SK-MEL-5 (cell line): Measurements from ENCODE around the gene TTC39A. TPM values are rescaled to one million over a fixed set of nuclear protein-coding genes. Genes with fewer than 3 reads are reported as not detected.
A peak's percentile ranks its signal among the peaks of the same experiment; 100 is the strongest.

ENCODE experiments used
- DNase-seq: peaks from one replicate; pipeline ENCODE4 v3.0.0-alpha.2; 2016; ENCODE audit warnings: low read depth, low spot score
- in situ Hi-C: cut with HindIII; loops from 2 replicates; pipeline ENCODE4 v1.10.0; 2016; ENCODE audit warnings: low sequenced_read_pairs, high pct_unique_total_duplicates, low pct_unique_long_range_greater_than_20kb
- polyA plus RNA-seq, 2 experiments: library from polyadenylated mRNA; depleted of rRNA; stranded (reverse); fragments of >200 nt; gene quantifications; 2 replicates each; pipeline ENCODE4 v1.2.3, GENCODE V29; 2015
- total RNA-seq: library from RNA; depleted of rRNA; stranded (reverse); fragments of >200 nt; shearing (Covaris generic); gene quantifications from 2 replicates; pipeline ENCODE4 v1.2.3, GENCODE V29; 2014; rRNA removed

The TTC39A gene
- 2.4 and 3.5 TPM in 2 replicates for total RNA-seq
- 0.60 and 1.8 TPM in 2 replicates for polyA plus RNA-seq (2015; cell fraction: cytosol; rRNA removed)
- 0.20 and 1.2 TPM in 2 replicates for polyA plus RNA-seq (2015; cell fraction: nucleus; rRNA removed)

DNA sequence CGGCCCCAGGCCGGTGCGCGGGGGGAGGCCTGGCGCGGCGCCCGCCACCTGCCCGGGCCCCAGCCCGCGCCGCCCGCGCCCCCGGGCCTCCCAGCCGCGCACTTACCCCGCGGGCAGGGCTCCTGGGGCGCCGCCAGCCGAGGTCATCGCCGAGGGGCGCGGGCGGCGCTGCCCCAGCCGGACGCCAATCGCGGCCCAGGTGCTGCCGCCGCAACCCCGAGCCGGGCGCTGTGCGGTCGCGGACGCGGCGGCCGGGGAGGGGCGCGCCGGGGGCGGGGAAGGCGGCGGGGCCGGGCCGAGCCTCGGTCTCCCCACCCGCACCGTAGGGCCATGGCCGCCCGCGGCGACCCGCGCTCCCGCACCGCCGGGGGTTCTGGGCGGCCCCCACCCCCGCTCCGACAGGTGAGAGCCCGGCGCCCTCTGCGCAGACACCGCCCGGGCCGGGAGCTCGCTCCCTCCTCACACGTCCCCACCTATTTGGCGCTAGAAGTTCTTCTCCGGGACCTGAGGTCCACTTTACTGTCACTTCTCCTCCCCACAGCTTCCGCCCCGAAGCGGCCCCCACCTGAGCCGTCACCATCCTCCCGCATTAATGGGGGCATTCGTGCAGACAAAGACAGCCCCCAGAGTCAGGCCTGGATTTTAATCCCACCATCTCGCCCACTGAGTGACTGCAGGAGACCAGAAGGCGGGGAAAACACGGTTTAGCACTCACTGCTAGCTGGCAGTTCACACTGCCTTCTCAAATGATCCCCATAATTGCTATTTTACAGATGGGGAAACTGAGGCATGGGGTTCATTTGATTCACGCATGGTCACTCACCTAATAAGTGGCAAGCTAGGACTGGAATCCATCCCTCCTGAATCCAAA is at the start of gene TTC39A:
Gene TTC39A, minus strand, starts transcription at position 232 of the 871 bp plus-strand sequence. Its CDS starts 85 bp downstream, at position 147.
- no peak for DNase-seq
- in situ Hi-C loops = no loop called here

DNA sequence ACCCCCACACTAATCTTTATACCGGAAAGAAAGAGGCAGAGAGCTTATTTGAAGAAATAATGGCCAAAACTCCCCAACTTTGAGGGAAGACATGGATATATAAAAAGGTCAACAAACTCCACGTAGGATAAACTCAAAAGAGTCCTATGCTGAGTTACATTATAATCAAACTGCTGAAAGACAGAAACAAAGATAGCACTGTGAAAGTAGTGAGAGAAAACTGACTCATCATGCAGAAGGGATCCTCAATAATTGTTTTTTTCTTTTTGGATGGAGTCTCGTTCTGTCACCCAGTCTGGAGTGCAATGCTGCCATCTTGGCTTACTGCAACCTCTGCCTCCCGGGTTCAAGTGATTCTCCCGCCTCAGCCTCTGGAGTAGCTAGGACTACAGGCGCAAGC is 48.5 kb upstream of the TTC39A start:
- in situ Hi-C loops = no loop called here
- DNase-seq = peak; percentile 9

DNA sequence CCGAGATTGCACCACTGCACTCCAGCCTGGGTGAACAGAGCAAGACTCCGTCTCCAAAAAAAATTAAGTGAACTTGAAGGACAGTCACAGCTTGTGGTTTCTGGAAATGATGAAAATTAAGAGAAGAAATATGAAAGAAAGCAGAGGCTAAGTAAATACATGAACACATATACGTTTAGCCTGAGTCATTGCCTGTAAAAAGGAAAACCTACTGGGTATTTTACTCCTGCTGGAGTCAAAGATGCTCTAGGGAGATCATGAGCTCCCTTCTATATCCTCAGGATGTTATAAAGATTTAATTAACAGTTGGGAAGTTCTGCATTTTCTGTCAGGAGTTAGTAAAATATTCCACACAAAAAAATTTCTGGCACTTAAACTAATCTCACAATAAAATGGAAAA is 43.5 kb upstream of the TTC39A start:
- in situ Hi-C loops = no loop called here
- DNase-seq = no peak

DNA sequence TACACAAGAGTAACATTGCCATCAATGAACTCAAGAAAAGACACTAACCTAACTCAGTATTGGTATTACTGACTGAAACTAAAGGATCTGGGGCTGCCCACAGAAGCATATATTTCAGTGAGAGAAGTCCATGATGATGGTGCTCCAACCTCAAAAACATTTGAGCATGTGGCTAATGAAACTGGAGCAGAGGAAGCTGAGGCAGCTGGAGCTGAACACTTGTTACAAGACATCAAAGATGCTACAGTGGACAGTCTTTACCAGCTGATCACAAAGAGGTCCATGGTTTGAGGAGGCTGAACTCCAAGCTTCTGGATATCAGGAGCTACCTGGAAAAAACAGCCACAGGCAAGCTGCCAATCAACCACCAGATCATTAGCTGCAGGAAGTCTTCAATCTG is 42.2 kb upstream of the TTC39A start:
- no peak for DNase-seq
- in situ Hi-C loops = no loop called here

DNA sequence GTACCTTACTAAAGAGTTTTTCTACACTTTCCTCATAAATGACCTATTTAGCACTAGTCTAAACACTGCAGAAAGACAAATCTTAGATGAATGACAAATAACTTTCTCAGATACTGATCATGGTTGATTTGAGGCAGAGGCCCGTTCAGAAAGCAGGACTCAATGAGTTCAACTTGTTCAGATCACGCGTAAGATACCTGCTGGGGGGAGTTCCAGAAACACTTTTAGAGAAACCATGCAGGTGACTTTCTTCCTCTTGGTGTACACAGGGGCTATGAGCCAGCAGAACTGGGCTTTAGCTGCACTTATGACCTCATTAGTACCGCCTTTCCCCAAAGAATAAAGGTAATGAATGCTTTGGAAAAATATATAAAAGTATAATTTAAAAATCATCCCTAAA is 38.8 kb upstream of the TTC39A start:
- in situ Hi-C loops = no loop called here
- DNase-seq = no peak

DNA sequence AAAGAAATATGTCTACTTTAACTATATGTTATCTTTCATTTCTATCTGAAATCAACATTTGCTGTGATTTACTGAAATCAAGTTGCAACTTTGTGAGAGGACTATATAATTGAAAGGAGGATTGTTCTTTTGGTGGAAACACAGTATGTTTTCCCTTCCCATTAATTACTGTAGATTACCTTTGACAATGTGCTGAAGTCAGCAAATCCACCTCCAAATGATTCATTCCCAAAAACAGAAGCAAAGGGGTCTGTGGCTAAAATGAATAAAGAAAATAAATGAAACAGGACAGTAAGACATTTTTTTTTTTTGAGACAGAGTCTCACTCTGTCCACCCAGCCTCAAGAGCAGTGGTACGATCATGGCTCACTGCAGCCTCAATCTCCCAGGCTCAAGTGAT is 35.4 kb upstream of the TTC39A start:
- no peak for DNase-seq
- in situ Hi-C loops = no loop called here

DNA sequence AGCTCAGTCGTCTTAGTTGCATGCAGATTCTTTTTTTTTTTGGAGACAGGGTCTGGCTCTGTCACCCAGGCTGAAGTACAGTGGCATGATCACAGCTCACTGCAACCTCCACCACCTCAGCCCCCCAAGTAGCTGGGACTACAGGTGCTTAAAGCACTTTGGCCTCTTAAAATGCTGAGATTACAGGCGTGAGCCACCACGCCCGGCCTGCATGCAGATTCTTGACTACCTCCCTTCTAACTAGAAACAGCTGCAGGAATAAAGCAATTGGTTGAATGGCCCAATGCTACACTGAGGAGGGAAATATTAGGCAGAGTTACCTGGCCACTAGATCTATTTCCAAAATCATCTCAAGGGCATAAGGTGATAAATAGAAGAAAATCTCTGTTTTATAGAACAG is 29.5 kb upstream of the TTC39A start:
- no peak for DNase-seq
- in situ Hi-C loops = no loop called here

DNA sequence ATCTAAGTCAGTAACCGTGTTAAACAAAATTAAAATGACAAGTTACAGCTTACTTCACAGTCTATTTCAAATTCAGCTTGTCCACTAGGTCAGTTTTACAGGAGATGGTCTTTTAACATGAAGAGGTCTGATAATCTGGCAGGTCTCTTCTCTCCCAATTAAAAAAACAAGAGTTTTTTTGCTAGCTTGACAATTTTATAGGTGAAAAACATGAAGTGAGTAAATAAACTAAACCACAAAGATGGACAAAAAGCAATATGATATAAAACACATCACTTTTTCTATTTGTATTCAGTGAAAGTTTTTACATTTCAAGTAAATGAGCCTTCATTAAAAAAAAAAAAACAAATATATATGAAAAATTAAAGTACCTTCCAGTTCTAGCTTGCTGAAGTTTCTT is 25.0 kb upstream of the TTC39A start:
- no peak for DNase-seq
- in situ Hi-C loops = no loop called here

DNA sequence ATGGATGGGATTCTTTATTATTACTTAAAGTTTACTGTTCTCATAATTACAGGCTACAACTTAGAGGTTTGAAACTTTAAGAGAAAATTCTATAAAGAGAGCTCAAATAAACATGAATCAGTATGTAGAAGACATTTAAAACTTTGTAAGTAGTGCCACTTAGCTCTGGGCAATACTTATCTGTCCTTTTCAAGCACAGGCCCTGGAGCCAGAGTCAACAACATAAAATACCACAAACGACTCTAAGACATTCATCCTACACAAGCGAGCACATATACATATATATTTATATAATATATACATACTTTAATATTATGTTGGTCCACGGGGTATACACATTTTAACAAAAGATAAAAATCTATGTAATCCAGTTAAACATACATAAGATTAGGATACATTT is 24.1 kb upstream of the TTC39A start:
- no peak for DNase-seq
- in situ Hi-C loops = no loop called here

DNA sequence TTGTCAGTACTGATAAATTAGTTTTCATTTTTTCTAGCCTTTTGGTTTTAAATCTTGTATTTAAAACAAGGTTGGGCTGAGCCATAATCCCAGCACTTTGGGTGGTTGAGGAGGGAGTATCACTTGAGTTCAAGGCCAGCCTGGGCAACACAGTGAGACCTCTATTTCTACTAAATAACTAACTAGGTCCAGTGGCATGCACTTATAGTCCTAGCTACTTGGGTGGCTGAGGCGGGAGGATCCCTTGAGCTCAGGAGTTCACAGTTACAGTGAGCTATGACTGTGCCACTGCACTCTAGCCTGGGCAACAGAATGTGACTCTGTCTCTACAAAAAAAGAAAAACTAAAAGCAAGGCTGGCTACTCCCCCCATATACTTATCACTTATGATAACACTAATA is 21.5 kb upstream of the TTC39A start:
- in situ Hi-C loops = no loop called here
- DNase-seq = no peak

DNA sequence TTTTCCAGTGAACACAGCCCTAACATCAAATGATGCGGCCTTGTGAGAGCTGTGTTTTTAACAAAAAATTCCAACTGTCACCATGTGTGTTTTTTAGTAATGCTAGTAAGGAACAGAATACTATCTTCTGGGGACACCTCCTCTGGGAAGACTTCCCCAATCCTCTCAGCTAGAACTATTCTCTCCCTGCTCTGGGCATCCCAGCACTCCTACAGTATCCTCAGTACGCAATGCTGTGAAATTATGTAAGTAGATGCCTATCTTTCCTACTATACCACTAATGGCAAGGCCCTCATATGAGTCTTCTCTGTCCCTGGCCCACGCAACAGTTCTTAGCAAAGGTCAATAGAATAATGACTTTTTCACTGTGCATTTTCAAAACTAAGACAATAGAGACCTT is 19.5 kb upstream of the TTC39A start:
- no peak for DNase-seq
- in situ Hi-C loops = no loop called here

DNA sequence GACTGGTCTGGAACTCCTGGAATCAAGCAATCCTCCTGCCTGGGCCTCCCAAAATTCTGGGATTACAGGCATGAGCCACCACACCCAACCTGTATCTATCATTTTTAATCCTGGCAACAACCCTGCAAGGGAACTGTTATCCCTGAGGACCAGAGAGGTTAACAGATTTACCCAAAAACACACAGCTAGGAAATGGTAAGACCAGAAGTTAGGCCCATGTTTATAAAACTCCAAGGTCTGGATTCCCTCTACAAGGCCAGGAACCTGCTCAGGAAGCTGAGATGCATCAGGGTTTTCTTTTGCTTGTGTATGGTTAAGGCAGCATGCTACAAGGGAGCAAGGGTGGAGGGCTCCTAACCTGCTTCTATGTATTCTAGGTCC is 17.8 kb upstream of the TTC39A start:
- in situ Hi-C loops = no loop called here
- no peak for DNase-seq

DNA sequence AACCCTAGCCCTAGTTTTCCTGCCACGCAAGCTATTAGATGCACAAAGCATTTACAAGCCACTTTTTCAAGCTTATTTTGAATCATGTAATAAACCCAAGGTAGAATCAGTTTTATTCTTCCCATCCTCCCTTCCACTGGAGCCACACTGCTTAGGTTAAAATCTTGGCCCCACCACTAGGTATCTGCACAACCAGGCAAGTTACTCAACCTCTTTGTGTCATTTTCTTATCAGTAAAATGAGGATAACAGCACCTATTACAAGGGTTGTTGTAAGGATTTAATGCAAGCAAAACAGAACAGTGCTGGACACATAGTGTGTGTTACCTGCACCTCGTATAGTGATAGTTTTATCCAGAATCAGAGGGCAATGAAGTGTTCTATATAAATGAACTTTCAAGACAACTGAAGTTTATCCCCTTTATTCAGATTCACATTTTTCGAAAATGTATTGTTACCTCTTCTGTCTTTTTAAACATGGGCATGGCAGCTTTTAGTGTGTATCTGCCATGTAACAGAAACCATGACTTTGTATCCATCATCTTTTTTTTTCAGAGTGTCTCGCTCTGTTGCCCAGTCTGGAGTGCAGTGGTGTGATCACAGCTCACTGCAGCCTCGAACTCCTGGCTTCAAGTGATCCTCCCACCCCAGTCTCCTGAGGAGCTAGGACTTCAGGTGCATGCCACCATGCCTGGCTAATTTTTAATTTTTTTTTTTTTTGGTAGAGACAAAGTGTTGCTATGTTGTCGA is 17.2 kb upstream of the TTC39A start:
- in situ Hi-C loops = no loop called here
- no peak for DNase-seq

DNA sequence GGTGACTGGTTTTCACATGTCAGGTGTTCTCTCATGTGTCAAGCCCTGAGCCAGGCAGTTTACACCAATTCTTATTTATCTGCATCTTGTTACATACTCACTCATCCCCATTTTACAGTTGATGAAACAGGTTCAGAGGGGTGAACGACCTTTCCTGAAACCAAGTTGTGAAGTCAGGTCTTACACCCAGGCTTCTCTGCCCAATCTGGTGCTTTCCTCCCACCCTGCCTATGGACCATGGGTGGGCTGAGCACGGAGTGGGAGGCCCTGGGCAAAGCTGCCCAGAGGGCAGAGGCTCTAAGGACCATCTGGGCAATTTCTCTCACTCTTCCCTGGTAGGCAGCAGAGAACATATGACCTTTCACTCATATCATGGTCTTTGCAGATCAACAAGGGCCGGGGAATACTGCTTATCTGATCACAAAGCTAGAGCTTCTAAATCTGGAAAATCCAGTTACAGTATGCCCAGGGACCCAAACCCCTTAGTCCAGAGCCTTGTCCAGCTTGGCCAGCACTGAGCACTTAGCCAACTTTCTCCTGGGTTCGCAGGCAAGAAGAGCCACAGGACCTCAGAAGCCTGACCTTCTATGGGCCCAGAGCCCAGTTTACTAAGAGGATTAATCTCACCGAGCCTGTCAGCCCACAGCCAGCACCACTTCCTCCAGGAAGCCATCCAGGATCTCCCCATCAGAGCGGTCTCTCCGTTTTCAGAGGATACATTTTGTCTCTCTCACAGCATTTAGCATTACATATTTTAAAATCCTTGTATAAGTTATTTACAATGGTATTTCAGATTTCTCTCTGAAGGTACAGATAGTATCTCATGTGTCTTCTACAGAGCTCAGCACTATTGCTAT is 16.0 kb upstream of the TTC39A start:
- in situ Hi-C loops = no loop called here
- no peak for DNase-seq

DNA sequence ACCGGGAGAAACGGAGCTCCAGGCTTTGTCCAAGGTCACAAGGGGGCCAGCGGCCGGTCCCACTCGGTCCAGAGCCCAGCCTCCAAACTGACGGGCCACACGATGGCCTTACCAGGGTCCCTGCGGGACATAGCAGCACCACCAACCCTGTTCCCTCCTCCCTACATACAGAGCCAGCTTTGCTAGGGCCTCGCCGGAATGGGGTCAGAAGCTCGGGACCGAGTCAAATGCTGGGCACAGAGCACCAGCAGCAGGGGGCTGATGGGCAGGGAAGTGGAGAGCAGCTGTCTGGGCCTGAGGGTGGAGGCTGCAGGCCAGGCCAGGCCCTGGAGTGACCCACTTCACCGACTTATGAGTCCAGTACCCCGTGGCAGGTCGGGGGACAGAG is 14.9 kb upstream of the TTC39A start:
- in situ Hi-C loops = no loop called here
- no peak for DNase-seq

DNA sequence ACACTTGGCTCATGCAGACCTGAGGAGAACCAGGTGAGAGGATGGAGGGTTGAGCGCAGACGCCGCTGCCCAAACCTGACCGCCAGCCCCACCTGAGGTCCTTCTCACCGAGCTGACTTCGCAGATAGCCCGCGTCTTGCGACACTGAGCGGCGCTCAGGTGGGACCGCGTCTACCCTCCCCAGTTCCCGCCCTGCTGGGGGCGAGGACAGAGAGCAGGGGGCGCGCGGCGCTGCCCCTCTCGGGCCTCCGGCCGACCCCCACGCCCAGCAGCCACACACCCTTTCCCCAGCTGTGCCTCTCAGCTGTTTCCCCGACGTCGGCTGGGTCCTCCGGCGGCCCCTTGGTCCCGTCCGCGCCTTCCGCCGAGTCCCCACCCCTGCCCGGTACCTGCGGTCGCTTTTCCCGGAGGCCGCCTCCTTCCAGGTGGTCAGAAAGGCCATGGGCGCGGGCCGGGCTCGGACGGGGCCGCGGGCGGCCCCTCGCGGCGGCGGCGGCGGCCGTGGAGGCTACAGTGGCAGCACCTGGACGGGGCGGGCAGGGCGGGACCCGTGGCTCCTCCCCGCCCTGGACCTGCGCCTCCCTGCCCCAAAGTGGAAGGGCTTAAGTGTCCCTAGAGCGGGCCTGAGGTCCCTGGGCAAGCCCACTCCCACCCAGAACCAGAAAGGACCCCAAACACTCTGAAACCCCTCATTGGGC is 14.4 kb upstream of the TTC39A start:
- DNase-seq = no peak
- in situ Hi-C loops = no loop called here

DNA sequence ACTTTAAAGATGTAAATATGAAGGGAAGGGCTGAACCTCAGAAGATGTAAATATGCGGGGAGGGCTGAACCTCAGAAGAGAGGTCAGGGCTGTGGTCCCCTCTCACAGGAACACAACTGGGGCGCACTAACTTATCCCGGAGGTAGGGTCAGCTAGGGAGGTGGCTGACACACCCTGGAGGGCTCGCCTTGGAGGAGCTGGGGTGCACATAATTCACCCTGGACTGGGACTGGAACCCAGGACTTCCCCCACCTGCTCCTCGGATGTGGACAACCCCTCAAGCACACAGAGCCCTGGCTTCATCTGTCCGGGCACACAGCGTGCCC is 13.9 kb upstream of the TTC39A start:
- DNase-seq = no peak
- in situ Hi-C loops = no loop called here

DNA sequence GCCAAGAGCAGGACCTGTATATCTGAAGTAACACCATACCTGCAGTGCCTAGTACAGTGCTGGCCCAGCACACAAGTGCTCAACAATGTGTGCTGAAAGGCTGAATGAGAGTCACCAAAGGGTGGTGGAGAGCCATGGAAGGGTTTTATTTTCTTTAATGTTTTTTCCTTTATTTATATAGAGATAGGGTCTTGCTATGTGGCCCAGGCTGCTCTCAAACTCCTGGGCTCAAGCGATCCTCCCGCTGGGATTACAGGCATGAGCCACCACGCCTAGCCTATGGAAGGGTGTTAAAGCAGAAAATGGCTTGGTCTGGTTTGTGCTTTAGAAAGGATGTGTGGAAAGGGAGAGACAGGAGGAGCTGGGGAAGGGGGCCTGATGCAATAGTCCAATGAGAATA is 13.3 kb upstream of the TTC39A start:
- DNase-seq = no peak
- in situ Hi-C loops = no loop called here
